ENCODE results near the gene NPHS2. TPM values are rescaled to one million over a fixed set of nuclear protein-coding genes. Genes with fewer than 3 reads are reported as not detected.

The NPHS2 gene
- polyA plus RNA-seq, 1 donor (not counting 4 experiments of a cell fraction or from before 2014, with no cell fraction given), result not detected

DNA sequence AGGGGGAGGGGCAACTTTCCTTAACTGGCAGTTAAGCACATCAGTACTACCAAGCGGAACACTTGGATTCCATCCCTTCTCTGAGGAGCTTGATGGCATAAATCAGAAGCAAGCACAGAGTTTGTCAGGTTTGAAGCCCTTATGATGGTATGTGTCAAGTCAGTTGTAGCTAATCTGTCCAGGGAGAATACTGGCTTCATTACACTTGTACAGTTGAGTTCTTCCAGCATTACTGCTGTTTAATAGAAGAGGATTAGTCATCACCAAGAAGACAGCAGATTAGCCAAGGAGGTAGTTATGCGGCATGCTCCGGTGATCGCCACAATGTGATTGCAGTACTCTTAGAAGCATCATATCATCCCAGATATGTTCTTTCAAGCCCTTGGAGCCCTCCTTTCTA, 13.8 kb upstream of the NPHS2 start:
- no peaks in the 10 kb centered on the region for H3K4me1 ChIP-seq (ENCODE audit: control insufficient read depth, extremely low read depth, insufficient read depth, low read length)
- no peak overlapping the region for H3K27ac ChIP-seq (ENCODE audit: control insufficient read depth, insufficient read depth, low read length)
- no peaks in the 10 kb centered on the region for H3K9me3 ChIP-seq (ENCODE audit: control insufficient read depth, low read depth, low read length)
- TF ChIP-seq CTCF (optimal IDR thresholded peaks at IDR 0.05 in 1 of 3, IDR thresholded peaks at IDR 0.05 in 1 of 3, conservative IDR thresholded peaks at IDR 0.05 in 1 of 3; ENCODE audit: extremely low read depth in 1 of 3, insufficient read depth in 2 of 3, low read length in 3 of 3), result no peak
- TF ChIP-seq EZH2 (IDR thresholded peaks at IDR 0.05; ENCODE audit: low read length), result no peak
- no peaks in the 10 kb centered on the region for H3K79me2 ChIP-seq (ENCODE audit: control insufficient read depth, insufficient read depth, low read length)
- FAIRE-seq (no peak), DNase-seq (ENCODE audit: low read depth, low spot score) (no peak)
- H3K36me3 ChIP-seq (ENCODE audit: control insufficient read depth in 2 of 2, extremely low read depth in 1 of 2, insufficient read depth in 2 of 2, low read length in 2 of 2), result no peaks in the 10 kb centered on the region
- H3K9me1 ChIP-seq (ENCODE audit: control insufficient read depth, extremely low read depth, insufficient read depth, low read length), result no peaks in the 10 kb centered on the region
- H3K4me2 ChIP-seq (ENCODE audit: control insufficient read depth, extremely low read depth, insufficient read depth, low read depth, low read length), result no peak overlapping the region
- H4K20me1 ChIP-seq (ENCODE audit: control insufficient read depth, extremely low read depth, insufficient read depth, low read length), result no peaks in the 10 kb centered on the region
- dilution Hi-C loops (cut with MboI; ENCODE audit: extremely low pct_ligation_motif_present, low sequenced_read_pairs), result no loop called here
- no peak overlapping the region for H3K4me3 ChIP-seq (ENCODE audit: control insufficient read depth in 2 of 3, extremely low read depth in 1 of 3, insufficient read depth in 2 of 3, low read depth in 1 of 3, low read length in 3 of 3)
- H2AFZ ChIP-seq (ENCODE audit: control insufficient read depth, low read length), result no peak overlapping the region
- H3K9ac ChIP-seq (ENCODE audit: control insufficient read depth, extremely low read depth, insufficient read depth, low read length), result no peak overlapping the region
- peaks cover 49% of the 10 kb centered on the region for H3K27me3 ChIP-seq (ENCODE audit: control insufficient read depth, extremely low read depth, insufficient read depth, low read length)

DNA sequence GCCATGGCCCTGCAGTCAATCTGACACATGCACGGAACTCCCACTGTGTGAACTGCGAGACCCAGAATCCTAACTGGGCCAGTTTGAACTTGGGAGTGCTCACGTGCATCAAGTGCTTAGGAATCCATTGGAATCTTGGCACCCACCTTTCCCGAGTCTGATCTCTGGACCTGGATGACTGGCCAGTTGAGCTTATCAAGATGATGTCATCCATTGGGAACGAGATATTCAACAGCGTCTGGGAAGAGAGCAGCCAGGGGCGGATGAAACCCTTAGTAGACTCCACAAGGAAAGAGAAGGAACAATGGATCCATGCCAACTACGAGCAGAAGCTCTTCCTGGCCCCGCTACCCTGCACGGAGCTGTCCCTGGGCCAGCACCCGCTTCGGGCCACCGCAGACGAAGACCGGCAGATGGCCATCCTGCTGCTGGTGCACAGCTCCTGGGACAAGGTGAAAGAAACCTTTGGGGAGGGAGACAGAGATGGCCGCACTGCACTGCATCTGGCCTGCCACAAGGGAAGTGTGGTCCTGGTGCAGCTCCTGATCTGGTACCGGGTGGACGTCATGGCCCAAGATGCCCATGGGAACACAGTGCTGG, 12.8 kb upstream of the NPHS2 start:
- Histone ChIP-seq H4K20me1 (ENCODE audit: control insufficient read depth, extremely low read depth, insufficient read depth, low read length) (no peaks in the 10 kb centered on the region), H3K9me1 (ENCODE audit: control insufficient read depth, extremely low read depth, insufficient read depth, low read length) (no peaks in the 10 kb centered on the region), H3K27ac (ENCODE audit: control insufficient read depth, insufficient read depth, low read length) (no peak overlapping the region), H3K36me3 (ENCODE audit: control insufficient read depth in 2 of 2, extremely low read depth in 1 of 2, insufficient read depth in 2 of 2, low read length in 2 of 2) (no peaks in the 10 kb centered on the region), H3K4me3 (ENCODE audit: control insufficient read depth in 2 of 3, extremely low read depth in 1 of 3, insufficient read depth in 2 of 3, low read depth in 1 of 3, low read length in 3 of 3) (no peak overlapping the region), H3K27me3 (ENCODE audit: control insufficient read depth, extremely low read depth, insufficient read depth, low read length) (peaks cover 47% of the 10 kb centered on the region), H3K4me2 (ENCODE audit: control insufficient read depth, extremely low read depth, insufficient read depth, low read depth, low read length) (no peak overlapping the region), H3K4me1 (ENCODE audit: control insufficient read depth, extremely low read depth, insufficient read depth, low read length) (no peaks in the 10 kb centered on the region), H3K79me2 (ENCODE audit: control insufficient read depth, insufficient read depth, low read length) (no peaks in the 10 kb centered on the region), H3K9me3 (ENCODE audit: control insufficient read depth, low read depth, low read length) (no peaks in the 10 kb centered on the region), H3K9ac (ENCODE audit: control insufficient read depth, extremely low read depth, insufficient read depth, low read length) (no peak overlapping the region), H2AFZ (ENCODE audit: control insufficient read depth, low read length) (no peak overlapping the region)
- TF ChIP-seq CTCF (optimal IDR thresholded peaks at IDR 0.05 in 1 of 3, IDR thresholded peaks at IDR 0.05 in 1 of 3, conservative IDR thresholded peaks at IDR 0.05 in 1 of 3; ENCODE audit: extremely low read depth in 1 of 3, insufficient read depth in 2 of 3, low read length in 3 of 3) (no peak), EZH2 (IDR thresholded peaks at IDR 0.05; ENCODE audit: low read length) (no peak)
- FAIRE-seq, result no peak
- no peak for DNase-seq (ENCODE audit: low read depth, low spot score)
- dilution Hi-C loops (cut with MboI; ENCODE audit: extremely low pct_ligation_motif_present, low sequenced_read_pairs), result no loop called here

Data from keratinocyte (primary cell).